ENCODE results near the gene TP53TG3C. TPM values are rescaled to one million over a fixed set of nuclear protein-coding genes. Genes with fewer than 3 reads are reported as not detected.
"Not testable (repeated sequence)": the region's sequence is repeated elsewhere in the genome, so short reads cannot be mapped to it uniquely, and the experiment has no call there.

The TP53TG3C gene, protein sequence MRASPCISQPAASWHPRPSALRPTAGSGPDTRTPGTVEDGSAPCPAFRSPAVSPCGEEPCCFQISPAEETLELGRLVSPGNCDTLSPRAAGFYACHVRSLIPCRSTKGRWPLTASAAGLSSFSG
- total RNA-seq: not detected in 2 replicates

DNA sequence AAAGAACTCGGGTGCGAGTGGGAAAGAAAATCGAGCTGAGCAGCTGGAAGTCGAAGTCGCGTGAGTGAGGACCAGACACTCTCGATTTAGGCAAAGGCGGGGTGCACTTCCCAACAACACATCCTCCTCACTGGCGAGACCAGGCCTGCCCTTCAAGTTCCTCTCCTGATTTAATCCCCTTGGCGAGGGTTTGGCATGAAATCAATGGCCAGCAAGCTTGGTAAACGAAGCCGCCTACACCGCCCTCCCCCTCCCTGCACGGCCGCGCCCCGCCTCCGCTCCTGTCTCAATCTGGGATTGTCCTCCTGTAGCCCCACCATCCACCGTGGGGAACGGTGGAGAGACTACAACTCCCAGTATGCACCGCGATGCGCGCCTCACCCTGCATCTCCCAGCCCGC, at the start of gene TP53TG3C:
TSS of gene TP53TG3C (plus strand) at position 301 of the 400 bp plus-strand sequence. CDS start at position 369, 68 bp downstream.
- not testable (repeated sequence) for DNase-seq (ENCODE audit: low read depth)

Other genes starting within 250 kb of the TP53TG3C start
- gene TP53TG3E, start 110.1 kb downstream of the TP53TG3C start, total RNA-seq: not detected in 2 replicates
- not detected in 2 replicates for gene TP53TG3B, start 166.6 kb downstream of the TP53TG3C start, total RNA-seq

All from renal cortical epithelial cell (primary cell).